Pancreas (tissue), 10 donors: ENCODE results near the gene CDAN1. TPM values are rescaled to one million over a fixed set of nuclear protein-coding genes. Genes with fewer than 3 reads are reported as not detected.

ENCODE experiments used
- ATAC-seq, 4 donors: fragments of 200-7000 bp; cut with Tn5 transposase; one replicate each; pipeline versions ENCODE4 v1.8.0 to v1.9.1; 2020; ENCODE audit warnings: mild to moderate bottlenecking in 4 of 4, moderate library complexity in 4 of 4
- DNase-seq, 6 donors: peaks; one replicate each; pipeline ENCODE4 v3.0.0-alpha.2; 2020
- FAIRE-seq: peaks from 2 replicates; lab custom pipeline; 2012; peaks lifted over from hg19 to GRCh38; lab: Jason Lieb, UNC
- H3K27ac ChIP-seq, 4 donors: fragments of 200-600 bp; sonication (generic); 1 replicate in 3 of 4; 2 replicates in 1 of 4; pipeline versions ENCODE4 v1.5.0 to v1.8.0; 2020
- H3K27me3 ChIP-seq, 4 donors: fragments of 200-600 bp; one replicate each; pipeline ENCODE4 v1.8.0; 2021
- H3K36me3 ChIP-seq, 3 donors: fragments of 200-600 bp; sonication (generic) in 1 of 3; one replicate each; pipeline versions ENCODE4 v1.5.0 to v1.8.0; 2020 to 2021
- H3K4me1 ChIP-seq, 3 donors: fragments of 200-600 bp; one replicate each; pipeline ENCODE4 v1.8.0; 2021
- H3K4me3 ChIP-seq, 4 donors: fragments of 200-600 bp; sonication (generic) in 2 of 4; one replicate each; pipeline versions ENCODE4 v1.5.0 to v1.8.0; 2020 to 2021
- H3K9me3 ChIP-seq, 4 donors: fragments of 200-600 bp; one replicate each; pipeline ENCODE4 v1.8.0; 2021
- CTCF ChIP-seq, 4 donors: fragments of 200-600 bp; sonication (generic) in 3 of 4; IDR thresholded peaks; one replicate each; pipeline versions ENCODE4 v1.5.0 to v1.8.0; 2021; ENCODE audit warnings: antibody characterized with exemption in 4 of 4
- WGBS, 2 donors: extraction: QIAGEN DNeasy Blood & Tissue Kit; methylation state at CpG; one replicate each; pipeline ENCODE4 v1.1.7; 2013; 5-methylcytosine and 5-hydroxymethylcytosine counted together
- intact Hi-C, 3 donors: fragments of 100-400 bp; cut with DNase I; formaldehyde crosslinking; loops; one replicate each; pipeline versions ENCODE4 v1.11.1 to v1.14.2; 2022
- polyA plus RNA-seq, 2 donors: library from polyadenylated mRNA; stranded (reverse); fragments of 200-250 nt; gene quantifications; one replicate each; pipeline ENCODE4 v1.2.3, GENCODE V29; 2013
- total RNA-seq, 6 donors: library from RNA; stranded (reverse); fragmentation: NEBNext Ultra II Directional in 4 of 6; extraction: Animal tissue kit (Norgen Biotek cat#: 25700) in 4 of 6; gene quantifications; one replicate each; pipeline versions ENCODE4 v1.2.1 to v1.2.4, GENCODE V29; 2021 to 2023
- donor health status: healthy with polysubstance abuse.
- donor health status: DM: no; HTN: no; CAD: no; lungs with moderate emphysema.
- donor health status: DM: no; HTN: no; CAD: no.
- donor health status: control.
- donor health status: control.
- donor health status: Bipolar disorder and iron deficiency.
- donor health status: DM: yes; HTN: yes; CAD: no.
- donor health status: DM: no; HTN: no; CAD: no.
- donor health status: DM: no; HTN: no; CAD: no.
- donor health status: DM: yes; HTN: yes; CAD: no.

Gene CDAN1
- total and polyA plus RNA-seq, 8 donors, result 5.8 to 20.0 (median 9.3) TPM

GRCh38 chr15:42730135-42730534, 6.8 kb downstream of the CDAN1 start:
- Histone ChIP-seq H3K9me3 (no peaks in the 10 kb centered on the region), H3K4me1 (no peaks in the 10 kb centered on the region), H3K27me3 (no peaks in the 10 kb centered on the region), H3K27ac (no peak overlapping the region), H3K4me3 (no peak overlapping the region), H3K36me3 (peaks cover 5 to 64% (median 5%) of the 10 kb centered on the region in 3 donors)
- FAIRE-seq (no peak), ATAC-seq (no peak), DNase-seq (no peak)
- intact Hi-C loops, result no loop called here
- 86 to 90% methylated on average over 8 of the region's 8 CpGs for WGBS, 2 donors
- TF ChIP-seq CTCF (IDR thresholded peaks at IDR 0.05), result no peak

GRCh38 chr15:42729409-42729808, 7.5 kb downstream of the CDAN1 start:
- Histone ChIP-seq H3K4me1 (no peaks in the 10 kb centered on the region), H3K36me3 (peaks cover 5 to 69% (median 5%) of the 10 kb centered on the region in 3 donors), H3K9me3 (no peaks in the 10 kb centered on the region), H3K4me3 (no peak overlapping the region), H3K27ac (no peak overlapping the region), H3K27me3 (no peaks in the 10 kb centered on the region)
- intact Hi-C loops, result no loop called here
- no peak for ATAC-seq
- TF ChIP-seq CTCF (IDR thresholded peaks at IDR 0.05), result no peak
- no peak for DNase-seq
- FAIRE-seq, result no peak
- 95 to 97% methylated on average over 7 of the region's 7 CpGs for WGBS, 2 donors

GRCh38 chr15:42728972-42729371, 8.0 kb downstream of the CDAN1 start:
- Histone ChIP-seq H3K27ac (no peak overlapping the region), H3K36me3 (peaks cover 5 to 73% (median 5%) of the 10 kb centered on the region in 3 donors), H3K4me3 (no peak overlapping the region), H3K27me3 (no peaks in the 10 kb centered on the region), H3K4me1 (no peaks in the 10 kb centered on the region), H3K9me3 (no peaks in the 10 kb centered on the region)
- FAIRE-seq (no peak), DNase-seq (no peak), ATAC-seq (no peak)
- WGBS, 2 donors, result 89 to 92% methylated on average over 13 to 14 of the region's 14 CpGs
- TF ChIP-seq CTCF (IDR thresholded peaks at IDR 0.05), result no peak
- intact Hi-C loops, result no loop called here

GRCh38 chr15:42728560-42728959, 8.4 kb downstream of the CDAN1 start:
- ATAC-seq, result no peak
- H3K9me3 ChIP-seq, result no peaks in the 10 kb centered on the region

More at GRCh38 chr15:42728560-42728959, 8.4 kb downstream of the CDAN1 start:
- Histone ChIP-seq H3K36me3 (peaks cover 5 to 71% (median 5%) of the 10 kb centered on the region in 3 donors), H3K27ac (no peak overlapping the region), H3K27me3 (no peaks in the 10 kb centered on the region), H3K4me1 (no peaks in the 10 kb centered on the region), H3K4me3 (no peak overlapping the region)
- DNase-seq (no peak), FAIRE-seq (no peak)
- intact Hi-C loops, result no loop called here
- 83 to 96% methylated on average over 5 of the region's 5 CpGs for WGBS, 2 donors
- TF ChIP-seq CTCF (IDR thresholded peaks at IDR 0.05), result no peak
